EL (cell line): ENCODE results near the gene IFI35.
"Not testable (repeated sequence)": the region's sequence is repeated elsewhere in the genome, so short reads cannot be mapped to it uniquely, and the experiment has no call there.

ENCODE experiments used
- DNase-seq: peaks from one replicate; pipeline ENCODE4 v3.0.0-alpha.2; 2016

IFI35 gene

DNA sequence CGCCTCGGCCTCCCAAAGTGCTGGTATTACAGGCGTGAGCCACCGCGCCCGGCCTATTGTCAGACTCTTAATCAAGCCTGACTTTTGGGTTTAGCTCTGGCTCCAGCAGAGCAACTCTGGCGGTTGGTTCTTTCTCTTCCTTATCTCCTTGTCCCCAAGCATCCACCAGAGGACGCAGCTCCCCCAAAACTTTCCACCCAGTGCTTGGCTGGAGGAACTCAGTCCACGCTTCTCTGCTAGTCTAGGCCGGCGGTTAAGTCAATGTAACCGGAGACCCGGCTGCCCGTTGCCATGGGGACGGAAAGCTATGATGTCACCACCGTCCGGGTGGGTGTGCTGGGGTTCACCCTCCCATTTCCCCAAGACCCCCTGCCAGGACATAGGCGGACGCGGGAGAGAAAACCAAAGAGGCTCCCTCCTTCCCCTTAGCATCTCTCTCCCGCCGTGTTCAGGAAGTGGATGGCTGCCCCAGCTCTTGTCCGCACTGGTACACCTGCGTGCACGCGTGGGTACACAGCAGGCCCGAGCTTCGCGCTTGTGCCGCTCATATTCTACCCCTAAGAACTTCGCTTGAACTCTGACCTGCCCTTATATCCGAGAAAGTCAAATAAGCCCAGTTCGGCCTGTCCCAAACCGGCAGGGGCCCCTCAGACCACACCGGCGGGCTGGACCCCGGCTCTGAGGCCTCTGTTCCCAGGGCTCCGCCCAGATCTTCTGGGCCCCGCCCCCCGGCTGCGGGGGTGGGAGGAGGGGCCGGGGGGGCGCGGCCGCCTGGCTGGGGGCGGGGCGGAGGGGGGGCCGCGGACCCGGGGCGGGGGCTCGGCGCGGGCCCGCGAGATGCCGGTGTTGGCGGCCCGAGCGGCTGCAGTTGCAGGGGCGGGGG is 18.1 kb downstream of the IFI35 start, which contains the start of gene RND2:
TSS of gene RND2 (plus strand) at position 825 of the 883 bp plus-strand sequence. CDS start 117 bp downstream, outside the sequence.
- DNase-seq = peak; percentile 97

DNA sequence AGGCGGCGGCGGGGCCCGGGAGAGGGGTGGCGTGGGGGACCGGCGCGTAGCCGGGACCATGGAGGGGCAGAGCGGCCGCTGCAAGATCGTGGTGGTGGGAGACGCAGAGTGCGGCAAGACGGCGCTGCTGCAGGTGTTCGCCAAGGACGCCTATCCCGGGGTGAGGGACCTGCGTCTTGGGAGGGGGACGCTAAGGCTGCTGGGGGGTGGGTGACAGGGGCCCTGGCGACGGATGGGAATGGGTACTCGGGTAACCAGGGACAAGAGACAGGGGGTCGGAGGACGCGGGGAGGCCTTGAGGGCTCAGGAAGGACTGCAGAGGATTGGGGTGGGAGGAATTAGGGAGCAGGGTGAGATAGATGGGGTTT is 18.7 kb downstream of the IFI35 start:
- no peak for DNase-seq

DNA sequence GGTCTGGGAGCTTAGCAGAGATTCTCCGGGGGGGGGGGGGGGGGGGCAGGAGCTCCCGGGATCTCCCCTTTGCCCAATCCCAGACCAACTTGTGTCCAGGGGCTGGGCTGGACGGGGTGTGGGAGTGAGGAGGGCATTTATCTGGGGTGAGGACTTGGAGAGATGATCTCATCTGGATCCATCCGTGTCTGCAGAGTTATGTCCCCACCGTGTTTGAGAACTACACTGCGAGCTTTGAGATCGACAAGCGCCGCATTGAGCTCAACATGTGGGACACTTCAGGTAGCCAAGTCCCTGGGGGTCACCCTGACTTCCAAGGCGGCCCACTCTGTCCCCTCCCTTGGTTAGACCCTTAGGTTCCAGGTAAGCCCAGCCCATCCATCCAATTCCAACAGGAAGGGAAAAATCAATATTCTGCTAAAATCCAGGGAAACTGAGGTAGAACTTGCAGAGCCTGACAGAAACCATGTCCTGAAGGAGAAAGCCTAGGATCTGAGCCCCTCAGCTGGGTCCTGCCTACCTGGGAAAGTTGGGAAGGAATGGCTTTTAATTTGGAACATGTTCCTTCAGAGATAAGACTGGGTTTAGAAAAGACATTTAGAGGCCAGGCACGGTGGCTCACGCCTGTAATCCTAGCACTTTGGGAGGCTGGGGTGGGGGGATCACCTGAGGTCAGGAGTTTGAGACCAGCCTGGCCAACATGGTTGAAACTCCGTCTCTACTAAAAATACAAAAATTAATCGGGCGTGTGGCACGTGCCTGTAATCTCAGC is 19.4 kb downstream of the IFI35 start:
- DNase-seq = no peak

- DNase-seq = no peak
These were observed 20.0 kb downstream of the IFI35 start for GRCh38 chr17:43026595-43026994.

DNA sequence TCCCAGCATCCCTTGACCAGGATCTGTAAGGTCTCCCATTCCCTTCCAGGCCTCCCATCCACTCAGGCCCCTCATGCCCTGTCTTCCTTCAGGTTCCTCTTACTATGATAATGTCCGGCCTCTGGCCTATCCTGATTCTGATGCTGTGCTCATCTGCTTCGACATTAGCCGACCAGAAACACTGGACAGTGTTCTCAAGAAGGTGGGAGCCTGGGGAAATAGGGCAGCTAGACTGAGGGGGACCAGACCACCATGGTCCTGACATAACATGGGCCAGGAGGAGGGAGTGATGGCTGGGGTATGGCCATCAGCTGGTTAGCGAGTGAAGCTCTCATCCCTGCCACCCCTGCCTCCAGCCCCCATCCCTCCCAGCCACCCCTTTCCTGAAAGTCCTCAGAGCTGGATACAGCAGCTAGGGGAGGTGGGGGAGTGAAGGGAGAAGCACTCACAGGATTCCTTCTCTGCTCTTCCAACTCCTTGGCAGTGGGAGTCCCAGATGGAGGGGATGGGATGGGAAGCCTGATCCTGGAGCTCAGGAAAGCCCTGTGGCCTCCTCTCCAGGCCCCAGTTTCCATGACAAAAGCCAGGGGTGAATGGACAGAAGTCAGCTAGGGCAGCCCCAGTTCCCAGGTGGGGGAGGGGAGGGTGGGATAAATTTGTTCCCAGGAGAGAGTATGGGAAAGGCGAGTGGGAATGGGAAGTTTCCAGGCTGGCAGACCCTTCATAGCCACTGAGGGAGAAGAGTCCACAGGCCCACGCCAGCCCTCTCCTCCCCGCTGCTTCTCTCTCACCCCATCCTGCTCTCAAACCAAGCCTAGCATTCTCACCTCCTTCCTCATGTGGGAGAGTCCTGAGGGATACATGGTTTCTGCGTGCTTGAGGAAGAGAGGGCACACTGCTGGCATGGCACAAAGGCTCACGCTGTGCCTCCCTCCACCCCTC is 20.8 kb downstream of the IFI35 start:
- DNase-seq = no peak

DNA sequence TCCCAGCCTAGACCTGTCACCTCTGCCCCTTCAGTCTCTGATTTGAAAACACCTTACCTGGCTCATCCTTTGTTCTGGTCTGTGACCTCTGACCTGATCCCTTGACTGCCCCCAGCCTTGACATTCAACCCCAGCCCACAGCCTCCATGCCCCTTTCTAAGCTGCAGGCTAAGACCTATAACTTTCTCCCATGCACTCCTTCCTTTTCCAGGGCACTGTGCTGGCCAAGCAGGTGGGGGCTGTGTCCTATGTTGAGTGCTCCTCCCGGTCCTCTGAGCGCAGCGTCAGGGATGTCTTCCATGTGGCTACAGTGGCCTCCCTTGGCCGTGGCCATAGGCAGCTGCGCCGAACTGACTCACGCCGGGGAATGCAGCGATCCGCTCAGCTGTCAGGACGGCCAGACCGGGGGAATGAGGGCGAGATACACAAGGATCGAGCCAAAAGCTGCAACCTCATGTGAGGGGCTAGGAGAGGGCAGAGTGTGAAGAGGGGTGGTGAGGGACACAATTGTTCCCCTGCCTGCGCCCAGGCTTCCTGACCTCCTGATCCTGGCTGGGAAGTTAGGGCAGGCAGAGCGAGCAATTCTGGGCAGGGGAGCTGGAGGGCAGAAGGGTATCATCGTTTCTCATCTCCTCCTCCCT is 21.8 kb downstream of the IFI35 start:
- DNase-seq = no peak

- DNase-seq = no peak
These were observed 23.7 kb downstream of the IFI35 start for GRCh38 chr17:43030137-43030767.

GRCh38 chr17:43031666-43032065 is 25.1 kb downstream of the IFI35 start:
- no peak for DNase-seq

DNA sequence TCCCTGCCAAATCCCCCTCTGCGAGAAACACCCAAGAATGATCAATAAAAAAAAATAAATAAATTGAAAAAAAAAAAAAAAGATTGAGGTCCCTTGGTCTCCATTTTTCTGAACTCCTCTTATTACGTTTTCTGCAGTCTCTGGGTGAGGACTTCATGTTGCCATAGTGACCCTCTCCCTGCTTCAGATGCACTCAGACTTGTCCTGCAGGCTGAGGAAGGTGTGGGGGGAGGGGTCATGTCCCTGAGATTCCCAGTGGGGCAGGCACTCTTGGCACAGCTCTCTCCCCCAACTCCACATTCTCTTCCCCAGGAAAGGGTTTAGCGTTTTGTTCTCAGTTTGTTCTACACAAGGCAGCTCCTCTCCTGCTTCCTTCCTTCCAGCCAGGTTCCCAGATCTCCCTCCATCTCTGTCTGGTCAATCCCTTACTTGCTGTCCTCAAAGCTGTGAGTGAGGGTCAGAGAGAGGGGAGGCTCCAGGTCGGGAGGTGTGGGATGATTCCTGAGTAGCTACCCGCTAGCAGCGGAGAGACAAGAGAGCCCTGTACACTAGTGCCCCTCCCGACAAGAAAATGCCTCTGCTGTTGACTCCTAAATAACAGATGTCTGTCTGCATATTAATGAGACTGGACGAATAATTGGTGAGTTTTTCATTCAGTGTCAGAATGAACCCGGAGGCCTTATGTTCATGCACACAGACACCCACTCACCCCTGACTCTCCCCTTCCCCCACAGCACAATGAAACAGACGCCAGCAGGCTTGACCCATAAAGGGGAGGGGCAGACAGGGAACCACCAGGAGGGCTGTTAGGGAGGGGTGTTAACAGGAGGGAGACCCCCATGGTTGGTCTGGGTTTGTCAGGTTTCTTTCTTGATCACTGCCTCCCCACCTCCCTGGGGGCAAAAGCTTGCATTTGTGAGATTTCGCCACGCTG is 27.6 kb downstream of the IFI35 start:
- no peak for DNase-seq

GRCh38 chr17:43034894-43035293 is 28.3 kb downstream of the IFI35 start:
- no peak for DNase-seq

DNA sequence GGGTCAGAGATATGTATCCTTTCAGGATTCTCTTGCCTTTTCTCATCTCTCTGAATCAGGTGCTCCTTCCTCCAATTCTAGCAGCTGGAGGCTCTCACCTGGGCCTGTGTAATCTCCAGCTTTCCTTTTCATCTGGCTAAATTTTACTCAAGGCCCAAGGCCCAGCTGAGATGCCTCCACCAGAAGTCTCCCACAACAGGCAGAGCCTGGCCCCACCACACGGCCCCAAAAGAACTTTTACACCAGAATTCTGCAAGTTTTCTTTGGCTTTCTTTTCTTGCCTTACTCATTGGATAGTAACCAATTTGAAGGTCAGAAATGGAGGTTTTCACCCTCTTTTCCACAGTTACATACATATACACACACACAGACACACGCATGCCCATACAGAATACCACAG is 33.1 kb downstream of the IFI35 start:
- DNase-seq = no peak

DNA sequence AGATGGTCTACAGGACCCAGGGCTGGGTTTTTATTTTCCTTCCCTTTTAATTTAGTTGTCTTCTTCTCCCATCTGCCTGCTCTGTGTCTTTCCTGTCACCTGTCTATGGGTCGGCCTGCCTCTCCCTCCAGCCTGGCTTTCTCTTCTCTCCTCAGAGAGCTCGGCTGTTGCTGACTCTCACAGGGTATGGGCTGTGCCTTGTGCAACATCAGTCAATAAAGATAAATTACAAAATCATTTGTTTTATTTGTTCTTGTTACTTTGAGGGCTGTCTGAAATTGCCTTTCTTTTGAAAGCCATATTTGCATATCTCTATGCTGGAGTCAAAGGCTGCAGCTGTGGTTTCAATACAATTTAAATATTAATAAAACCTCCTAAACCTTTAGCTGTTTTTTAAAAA is 34.1 kb downstream of the IFI35 start:
- no peak for DNase-seq

DNA sequence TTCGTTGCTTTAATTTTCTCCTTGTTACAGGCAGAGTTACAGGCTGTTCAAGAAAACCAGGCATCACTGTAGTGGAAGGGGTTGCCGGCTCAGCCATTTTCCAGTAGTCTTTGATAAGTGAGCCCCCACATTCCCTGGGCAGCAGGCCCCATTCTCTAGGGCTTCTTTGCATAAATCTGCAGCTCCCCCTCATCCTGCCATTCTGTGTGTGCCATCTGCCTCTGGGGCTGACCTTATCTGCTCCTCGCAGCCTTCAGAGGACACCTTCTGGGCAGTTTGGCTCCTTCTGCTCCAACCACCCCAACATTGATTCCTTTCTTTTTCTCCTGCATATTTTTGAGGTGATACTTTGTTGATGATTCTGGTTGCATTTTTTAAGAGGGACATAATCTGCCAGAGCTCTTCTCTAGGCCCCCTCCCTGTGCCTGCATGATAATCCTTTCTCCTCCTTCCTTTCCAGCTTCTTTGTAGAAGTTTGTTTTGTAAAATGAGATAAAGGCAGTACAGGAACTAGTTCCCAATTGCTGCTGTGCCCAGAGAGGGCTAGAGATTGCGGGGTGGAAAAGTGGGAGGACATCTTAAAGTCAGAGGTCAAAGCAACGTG is 35.5 kb downstream of the IFI35 start:
- DNase-seq = peak; percentile 16

GRCh38 chr17:43043307-43043706 is 36.7 kb downstream of the IFI35 start:
- DNase-seq = no peak

DNA sequence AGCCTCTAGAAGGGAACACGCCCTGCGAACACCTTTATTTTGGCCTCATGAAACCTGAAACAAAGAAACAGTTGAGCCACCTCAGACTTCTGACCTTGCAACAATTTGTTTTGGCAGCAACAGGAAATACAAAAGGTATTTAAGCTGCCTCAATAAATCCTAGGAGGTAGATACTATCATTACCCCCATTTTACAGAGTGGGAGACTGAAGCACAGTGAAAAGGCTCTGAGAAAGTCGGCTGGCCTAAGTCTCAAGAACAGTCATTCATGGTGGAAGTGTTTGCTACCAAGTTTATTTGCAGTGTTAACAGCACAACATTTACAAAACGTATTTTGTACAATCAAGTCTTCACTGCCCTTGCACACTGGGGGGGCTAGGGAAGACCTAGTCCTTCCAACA is 37.4 kb downstream of the IFI35 start:
- no peak for DNase-seq

- no peak for DNase-seq
These were observed 45.4 kb downstream of the IFI35 start for GRCh38 chr17:43051969-43052368.

- not testable (repeated sequence) for DNase-seq
These were observed 46.4 kb downstream of the IFI35 start for GRCh38 chr17:43053008-43053407.

GRCh38 chr17:43056051-43056450 is 49.5 kb downstream of the IFI35 start:
- no peak for DNase-seq

DNA sequence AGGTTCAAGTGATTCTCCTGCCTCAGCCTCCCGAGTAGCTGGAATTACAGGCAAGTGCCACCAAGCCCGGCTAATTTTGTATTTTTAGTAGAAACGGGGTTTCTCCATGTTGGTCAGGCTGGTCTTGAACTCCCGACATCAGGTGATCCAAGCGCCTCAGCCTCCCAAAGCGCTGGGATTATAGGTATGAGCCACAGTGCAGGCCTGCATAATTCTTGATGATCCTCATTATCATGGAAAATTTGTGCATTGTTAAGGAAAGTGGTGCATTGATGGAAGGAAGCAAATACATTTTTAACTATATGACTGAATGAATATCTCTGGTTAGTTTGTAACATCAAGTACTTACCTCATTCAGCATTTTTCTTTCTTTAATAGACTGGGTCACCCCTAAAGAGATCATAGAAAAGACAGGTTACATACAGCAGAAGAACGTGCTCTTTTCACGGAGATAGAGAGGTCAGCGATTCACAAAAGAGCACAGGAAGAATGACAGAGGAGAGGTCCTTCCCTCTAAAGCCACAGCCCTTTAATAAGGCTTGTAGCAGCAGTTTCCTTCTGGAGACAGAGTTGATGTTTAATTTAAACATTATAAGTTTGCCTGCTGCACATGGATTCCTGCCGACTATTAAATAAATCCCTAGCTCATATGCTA is 56.5 kb downstream of the IFI35 start:
- no peak for DNase-seq
